HEK293 (cell line): ENCODE data around the gene HIPK2.
A peak's percentile ranks its signal among the peaks of the same experiment; 100 is the strongest.

Source experiments
- CTCF ChIA-PET: fragments of 350-600 bp; formaldehyde crosslinking; extraction: SDS; loops from one replicate; lab custom pipeline; 2021; ENCODE audit warnings: antibody characterized with exemption; lab: Yijun Ruan, JAX
- POLR2A ChIA-PET: fragments of 300-600 bp; formaldehyde crosslinking; extraction: SDS; loops from one replicate; lab custom pipeline; 2020; ENCODE audit warnings: antibody characterized with exemption, inconsistent platforms; lab: Yijun Ruan, JAX
- H3K27ac ChIP-seq: fragments of 200-500 bp; sonication (Bioruptor generic); 2 replicates; pipeline ENCODE4 v1.5.1; 2014; ENCODE audit warnings: low read depth, low read length, control low read depth, inconsistent platforms; ENCODE audit errors: extremely low read depth
- H3K36me3 ChIP-seq, 2 experiments: fragments of 200-500 bp in 1 of 2; sonication (Bioruptor generic) in 1 of 2; 1 replicate in 1 of 2; 2 replicates in 1 of 2; pipeline ENCODE4 v1.5.1; 2014 to 2017; ENCODE audit warnings: inconsistent platforms in 2 of 2, low read length in 2 of 2; ENCODE audit not compliant: control insufficient read depth in 2 of 2, insufficient read depth in 1 of 2
- H3K4me1 ChIP-seq: fragments of 200-500 bp; sonication (Bioruptor generic); 2 replicates; pipeline ENCODE4 v1.5.1; 2014; ENCODE audit warnings: mild to moderate bottlenecking, low read length, inconsistent platforms; ENCODE audit not compliant: control insufficient read depth, insufficient read depth
- H3K4me3 ChIP-seq: 2 replicates; pipeline ENCODE4 v1.5.1; 2011; ENCODE audit warnings: low read depth, mild to moderate bottlenecking, control low read depth, low read length, moderate library complexity
- H3K9me3 ChIP-seq: fragments of 200-500 bp; sonication (Bioruptor generic); 2 replicates; pipeline ENCODE4 v1.5.1; 2014; ENCODE audit warnings: low read depth, low read length, inconsistent platforms; ENCODE audit not compliant: control insufficient read depth, insufficient read depth
- BCL11A ChIP-seq: fragments of 450-650 bp; formaldehyde crosslinking; IDR thresholded peaks from 2 replicates; pipeline ENCODE4 v1.5.1; 2016; ENCODE audit warnings: low read depth, missing biosample characterization, missing genetic modification characterization
- BCL11B ChIP-seq: fragments of 450-650 bp; formaldehyde crosslinking; IDR thresholded peaks from 2 replicates; pipeline ENCODE4 v1.5.1; 2016; ENCODE audit warnings: low read depth, missing biosample characterization, missing genetic modification characterization
- HOXC10 ChIP-seq: sonication (generic); formaldehyde crosslinking; IDR thresholded peaks from 2 replicates; pipeline ENCODE4 v1.8.1; 2023; ENCODE audit warnings: mild to moderate bottlenecking, missing genetic modification reagents
- PBX3 ChIP-seq: sonication (generic); formaldehyde crosslinking; IDR thresholded peaks from 2 replicates; pipeline ENCODE4 v1.8.1; 2022; ENCODE audit warnings: mild to moderate bottlenecking, moderate library complexity, missing genetic modification reagents
- PRDM1 ChIP-seq: fragments of 450-650 bp; formaldehyde crosslinking; IDR thresholded peaks from 2 replicates; pipeline ENCODE4; 2016; ENCODE audit warnings: missing biosample characterization, missing genetic modification characterization
- SALL2 ChIP-seq: fragments of 450-650 bp; formaldehyde crosslinking; IDR thresholded peaks from 2 replicates; pipeline ENCODE4 v1.5.0; 2017; ENCODE audit warnings: missing biosample characterization, mild to moderate bottlenecking, missing genetic modification characterization, borderline replicate concordance
- SCRT1 ChIP-seq: fragments of 450-650 bp; formaldehyde crosslinking; IDR thresholded peaks from 2 replicates; pipeline ENCODE4 v1.5.1; 2016; ENCODE audit warnings: missing biosample characterization, missing genetic modification characterization, borderline replicate concordance
- SCRT2 ChIP-seq: fragments of 450-650 bp; formaldehyde crosslinking; IDR thresholded peaks from 2 replicates; pipeline ENCODE4 v1.5.1; 2016; ENCODE audit warnings: missing biosample characterization, missing genetic modification characterization
- SP3 ChIP-seq: fragments of 450-650 bp; formaldehyde crosslinking; IDR thresholded peaks from 2 replicates; pipeline ENCODE4 v1.5.1; 2016; ENCODE audit warnings: missing biosample characterization, missing genetic modification characterization
- WT1 ChIP-seq: fragments of 450-650 bp; formaldehyde crosslinking; IDR thresholded peaks from 2 replicates; pipeline ENCODE4 v1.5.1; 2016; ENCODE audit warnings: missing biosample characterization, missing genetic modification characterization
- ZBTB48 ChIP-seq: fragments of 450-650 bp; formaldehyde crosslinking; IDR thresholded peaks from 2 replicates; pipeline ENCODE4 v1.5.1; 2016; ENCODE audit warnings: missing biosample characterization, missing genetic modification characterization
- ZFP3 ChIP-seq: fragments of 450-650 bp; formaldehyde crosslinking; IDR thresholded peaks from 2 replicates; pipeline ENCODE4 v1.5.1; 2016; ENCODE audit warnings: low read depth, missing biosample characterization, missing genetic modification characterization
- ZNF133 ChIP-seq: fragments of 450-650 bp; formaldehyde crosslinking; IDR thresholded peaks from 2 replicates; pipeline ENCODE4 v1.5.1; 2016; ENCODE audit warnings: missing biosample characterization, missing genetic modification characterization
- ZNF169 ChIP-seq: fragments of 450-650 bp; formaldehyde crosslinking; IDR thresholded peaks from 2 replicates; pipeline ENCODE4 v1.5.1; 2016; ENCODE audit warnings: missing biosample characterization, missing genetic modification characterization
- ZNF214 ChIP-seq: fragments of 450-650 bp; formaldehyde crosslinking; IDR thresholded peaks from 2 replicates; pipeline ENCODE4 v1.5.1; 2017; ENCODE audit warnings: missing biosample characterization, mild to moderate bottlenecking, missing genetic modification characterization, borderline replicate concordance
- ZNF26 ChIP-seq: fragments of 450-650 bp; formaldehyde crosslinking; IDR thresholded peaks from 2 replicates; pipeline ENCODE4 v1.5.1; 2016; ENCODE audit warnings: missing biosample characterization, missing genetic modification characterization
- ZNF302 ChIP-seq: fragments of 450-650 bp; formaldehyde crosslinking; IDR thresholded peaks from 2 replicates; pipeline ENCODE4 v1.5.1; 2016; ENCODE audit warnings: missing biosample characterization, missing genetic modification characterization, low read depth
- ZNF341 ChIP-seq: fragments of 450-650 bp; formaldehyde crosslinking; IDR thresholded peaks from 2 replicates; pipeline ENCODE4; 2016; ENCODE audit warnings: low read depth, missing biosample characterization, missing genetic modification characterization
- ZNF394 ChIP-seq: fragments of 450-650 bp; formaldehyde crosslinking; IDR thresholded peaks from 2 replicates; pipeline ENCODE4 v1.5.1; 2016; ENCODE audit warnings: missing biosample characterization, missing genetic modification characterization, mild to moderate bottlenecking, moderate library complexity, borderline replicate concordance
- ZNF473 ChIP-seq: fragments of 450-650 bp; formaldehyde crosslinking; IDR thresholded peaks from 2 replicates; pipeline ENCODE4 v1.5.1; 2017; ENCODE audit warnings: missing biosample characterization, missing genetic modification characterization
- ZNF580 ChIP-seq: fragments of 450-650 bp; formaldehyde crosslinking; IDR thresholded peaks from 2 replicates; pipeline ENCODE4 v1.5.1; 2016; ENCODE audit warnings: missing biosample characterization, missing genetic modification characterization
- ZNF670 ChIP-seq: fragments of 450-650 bp; formaldehyde crosslinking; IDR thresholded peaks from 2 replicates; pipeline ENCODE4 v1.5.1; 2016; ENCODE audit warnings: missing biosample characterization, missing genetic modification characterization, low read depth
- ZNF837 ChIP-seq: fragments of 450-650 bp; formaldehyde crosslinking; IDR thresholded peaks from 2 replicates; pipeline ENCODE4 v1.5.1; 2016; ENCODE audit warnings: missing biosample characterization, missing genetic modification characterization
- ZNF843 ChIP-seq: fragments of 450-650 bp; formaldehyde crosslinking; IDR thresholded peaks from 2 replicates; pipeline ENCODE4 v1.5.1; 2016; ENCODE audit warnings: missing biosample characterization, missing genetic modification characterization
- TF ChIP-seq, protein P1 (sequence below): fragments of 450-650 bp; formaldehyde crosslinking; IDR thresholded peaks from 2 replicates; pipeline ENCODE4 v1.5.1; 2016; ENCODE audit warnings: missing biosample characterization, missing genetic modification characterization

The HIPK2 gene

DNA sequence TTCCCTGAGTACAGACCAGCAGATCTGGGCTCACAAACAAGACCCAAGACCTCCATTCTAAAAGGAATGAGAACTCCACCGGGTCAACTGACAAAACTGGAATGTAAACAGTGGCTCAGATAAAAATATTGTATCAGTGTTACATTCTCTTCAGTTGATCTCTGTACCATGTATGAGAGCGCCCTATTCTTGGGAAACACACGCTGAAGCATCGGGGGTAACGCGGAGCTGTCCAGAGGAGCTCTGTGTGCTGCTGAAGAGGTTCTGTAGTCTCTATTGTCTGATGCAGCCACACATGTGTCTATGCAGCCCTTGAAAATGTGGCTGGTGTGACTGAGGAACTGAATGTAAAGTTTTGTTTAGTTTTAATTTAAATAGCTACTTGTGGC is 39.7 kb downstream of the HIPK2 start (continued):
- TF ChIP-seq ZNF302, result no peak
- no peak for TF ChIP-seq HOXC10 (CRISPR knock-in tag)

GRCh38 chr7:139737221-139738100 is 40.3 kb downstream of the HIPK2 start:
- CTCF ChIA-PET, result interaction anchor here (0.6 to 0.7 kb wide), 2 partner anchors 16 to 456 kb away, joined by 3 to 4 read pairs; no protein-coding TSS in a partner anchor
- Histone ChIP-seq H3K4me1 (no peaks in the 10 kb centered on the region), H3K4me3 (no peak overlapping the region), H3K9me3 (no peaks in the 10 kb centered on the region), H3K36me3 (no peaks in the 10 kb centered on the region), H3K27ac (no peak overlapping the region)
- POLR2A ChIA-PET, result no interaction called here
- TF ChIP-seq PRDM1 (tag by site-specific recombination), result peak; percentile 64
- no peak for TF ChIP-seq ZFP3

GRCh38 chr7:139735912-139736595 is 41.7 kb downstream of the HIPK2 start:
- H3K9me3 ChIP-seq, result no peaks in the 10 kb centered on the region
- H3K36me3 ChIP-seq, result no peaks in the 10 kb centered on the region
- no peak overlapping the region for H3K4me3 ChIP-seq
- CTCF ChIA-PET, result no interaction called here
- no peaks in the 10 kb centered on the region for H3K4me1 ChIP-seq
- POLR2A ChIA-PET, result no interaction called here
- TF ChIP-seq BCL11B (no peak), SP3 (tag by site-specific recombination) (no peak), SCRT2 (tag by site-specific recombination) (no peak), ZNF837 (tag by site-specific recombination) (no peak), ZNF670 (tag by site-specific recombination) (no peak), SCRT1 (no peak)
- H3K27ac ChIP-seq, result no peak overlapping the region

DNA sequence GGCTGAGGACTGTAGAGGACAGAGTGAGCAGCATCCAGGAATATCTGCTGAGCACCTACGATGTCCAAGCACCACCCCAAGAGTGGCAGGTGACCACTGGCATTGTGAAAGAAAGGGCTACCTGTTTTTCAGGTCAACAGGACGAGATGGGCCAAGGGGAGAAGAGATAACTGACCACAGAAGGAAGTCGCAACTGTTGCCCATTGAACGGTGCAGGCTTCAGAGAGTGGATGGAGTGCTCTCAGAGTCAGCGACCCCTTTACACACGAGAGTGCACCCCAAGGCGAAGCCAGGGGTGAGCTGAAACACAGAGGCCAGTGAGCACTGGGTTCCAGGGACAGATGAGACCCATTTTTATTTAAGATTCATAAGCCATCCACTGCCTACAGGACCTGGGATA is 42.3 kb downstream of the HIPK2 start:
- Histone ChIP-seq H3K36me3 (no peaks in the 10 kb centered on the region), H3K4me1 (no peaks in the 10 kb centered on the region), H3K9me3 (no peaks in the 10 kb centered on the region), H3K4me3 (no peak overlapping the region), H3K27ac (no peak overlapping the region)
- POLR2A ChIA-PET, result no interaction called here
- no peak for TF ChIP-seq ZNF341 (tag by site-specific recombination)
- no peak for TF ChIP-seq ZNF580 (tag by site-specific recombination)
- no peak for TF ChIP-seq ZNF473 (tag by site-specific recombination)
- no peak for TF ChIP-seq ZBTB48
- no peak for TF ChIP-seq WT1 (tag by site-specific recombination)
- TF ChIP-seq ZNF169 (tag by site-specific recombination), result no peak
- no peak for TF ChIP-seq ZNF214
- TF ChIP-seq SALL2 (tag by site-specific recombination), result no peak
- TF ChIP-seq, protein P1, sequence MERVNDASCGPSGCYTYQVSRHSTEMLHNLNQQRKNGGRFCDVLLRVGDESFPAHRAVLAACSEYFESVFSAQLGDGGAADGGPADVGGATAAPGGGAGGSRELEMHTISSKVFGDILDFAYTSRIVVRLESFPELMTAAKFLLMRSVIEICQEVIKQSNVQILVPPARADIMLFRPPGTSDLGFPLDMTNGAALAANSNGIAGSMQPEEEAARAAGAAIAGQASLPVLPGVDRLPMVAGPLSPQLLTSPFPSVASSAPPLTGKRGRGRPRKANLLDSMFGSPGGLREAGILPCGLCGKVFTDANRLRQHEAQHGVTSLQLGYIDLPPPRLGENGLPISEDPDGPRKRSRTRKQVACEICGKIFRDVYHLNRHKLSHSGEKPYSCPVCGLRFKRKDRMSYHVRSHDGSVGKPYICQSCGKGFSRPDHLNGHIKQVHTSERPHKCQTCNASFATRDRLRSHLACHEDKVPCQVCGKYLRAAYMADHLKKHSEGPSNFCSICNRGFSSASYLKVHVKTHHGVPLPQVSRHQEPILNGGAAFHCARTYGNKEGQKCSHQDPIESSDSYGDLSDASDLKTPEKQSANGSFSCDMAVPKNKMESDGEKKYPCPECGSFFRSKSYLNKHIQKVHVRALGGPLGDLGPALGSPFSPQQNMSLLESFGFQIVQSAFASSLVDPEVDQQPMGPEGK (tag by site-specific recombination), result no peak
- no peak for TF ChIP-seq PBX3 (CRISPR knock-in tag)
- no peak for TF ChIP-seq ZNF133 (tag by site-specific recombination)
- no peak for TF ChIP-seq BCL11A (tag by site-specific recombination)
- TF ChIP-seq ZNF26 (tag by site-specific recombination), result no peak
- no peak for TF ChIP-seq ZNF843
- TF ChIP-seq ZNF394, result no peak
- CTCF ChIA-PET, result interaction anchor here (0.6 kb wide), 1 partner anchor 935 kb away, joined by 4 read pairs; no protein-coding TSS in a partner anchor
